NCI-H82 treated with DMSO at 0.1 percent for 48 hours (cell line): ENCODE results near the gene ANKRD55.
A peak's percentile ranks its signal among the peaks of the same experiment; 100 is the strongest.
"Not testable (repeated sequence)": the region's sequence is repeated elsewhere in the genome, so short reads cannot be mapped to it uniquely, and the experiment has no call there.

Experiments used
- DNase-seq: peaks from one replicate; lab custom pipeline; 2025; ENCODE audit not compliant: unreplicated experiment; lab: John Stamatoyannopoulos, UW

The ANKRD55 gene

GRCh38 chr5:56170557-56170956, 62.6 kb downstream of the ANKRD55 start:
- no peak for DNase-seq

- no peak for DNase-seq
These were observed 63.2 kb downstream of the ANKRD55 start for GRCh38 chr5:56169949-56170348.

- DNase-seq = no peak
These were observed 63.8 kb downstream of the ANKRD55 start for GRCh38 chr5:56169281-56169680.

GRCh38 chr5:56168066-56168478, 65.1 kb downstream of the ANKRD55 start:
- DNase-seq = no peak

- DNase-seq = no peak
These were observed 65.6 kb downstream of the ANKRD55 start for GRCh38 chr5:56167519-56167918.

GRCh38 chr5:56166671-56167385, 66.3 kb downstream of the ANKRD55 start:
- DNase-seq = no peak

GRCh38 chr5:56164376-56164775, 68.8 kb downstream of the ANKRD55 start:
- DNase-seq = no peak

- peak; percentile 33 for DNase-seq
These were observed 71.2 kb downstream of the ANKRD55 start for GRCh38 chr5:56161927-56162326.

- DNase-seq = no peak
These were observed 71.7 kb downstream of the ANKRD55 start for GRCh38 chr5:56161439-56161823.

- peak; percentile 17 for DNase-seq
These were observed 72.2 kb downstream of the ANKRD55 start for GRCh38 chr5:56160723-56161438.

GRCh38 chr5:56159521-56159947, 73.6 kb downstream of the ANKRD55 start:
- DNase-seq = no peak

GRCh38 chr5:56158331-56158960, 74.7 kb downstream of the ANKRD55 start:
- no peak for DNase-seq

- DNase-seq = not testable (repeated sequence)
These were observed 75.9 kb downstream of the ANKRD55 start for GRCh38 chr5:56157191-56157621.

- not testable (repeated sequence) for DNase-seq
These were observed 76.4 kb downstream of the ANKRD55 start for GRCh38 chr5:56156585-56157190.

- DNase-seq = no peak
These were observed 77.0 kb downstream of the ANKRD55 start for GRCh38 chr5:56155992-56156584.

GRCh38 chr5:56154732-56155484, 78.2 kb downstream of the ANKRD55 start:
- DNase-seq = no peak

GRCh38 chr5:56152437-56152836, 80.7 kb downstream of the ANKRD55 start:
- no peak for DNase-seq

- not testable (repeated sequence) for DNase-seq
These were observed 82.4 kb downstream of the ANKRD55 start for GRCh38 chr5:56150756-56151155.

- peak; percentile 17 for DNase-seq
These were observed 84.6 kb downstream of the ANKRD55 start for GRCh38 chr5:56148453-56148971.

GRCh38 chr5:56147659-56148230, 85.4 kb downstream of the ANKRD55 start:
- no peak for DNase-seq
